Uterus (tissue), 4 donors: ENCODE measurements around the gene LGI2. TPM values are rescaled to one million over a fixed set of nuclear protein-coding genes. Genes with fewer than 3 reads are reported as not detected.

Experiments used
- DNase-seq, 2 donors: peaks; one replicate each; pipeline ENCODE4 v3.0.0-alpha.2; 2019 to 2020
- H3K27ac ChIP-seq, 2 donors: fragments of 200-600 bp; sonication (generic); 1 replicate in 1 of 2; 2 replicates in 1 of 2; pipeline ENCODE4 v1.5.1; 2016 to 2018
- H3K27me3 ChIP-seq, 2 donors: fragments of 200-600 bp; sonication (generic); one replicate each; pipeline ENCODE4 v1.5.1; 2018 to 2019; ENCODE audit warnings: control low read depth in 1 of 2
- H3K36me3 ChIP-seq, 2 donors: fragments of 200-600 bp; sonication (generic); one replicate each; pipeline ENCODE4 v1.5.1; 2019; ENCODE audit warnings: control low read depth in 1 of 2
- H3K4me1 ChIP-seq, 2 donors: fragments of 200-600 bp; sonication (generic); one replicate each; pipeline ENCODE4 v1.5.1; 2018 to 2019; ENCODE audit warnings: control low read depth in 1 of 2
- H3K4me3 ChIP-seq, 2 donors: fragments of 200-600 bp; sonication (generic); 1 replicate in 1 of 2; 2 replicates in 1 of 2; pipeline ENCODE4 v1.5.1; 2018 to 2019; ENCODE audit warnings: mild to moderate bottlenecking in 1 of 2
- H3K9me3 ChIP-seq, 2 donors: fragments of 200-600 bp; sonication (generic); one replicate each; pipeline ENCODE4 v1.5.1; 2019; ENCODE audit warnings: control low read depth in 1 of 2
- CTCF ChIP-seq, 4 experiments: fragments of 200-600 bp in 2 of 4; fragments of 450-650 bp in 2 of 4; sonication (generic) in 2 of 4; IDR thresholded peaks; one replicate each; pipeline ENCODE4 v1.5.1; 2016 to 2019; ENCODE audit warnings: antibody characterized with exemption in 4 of 4, mild to moderate bottlenecking in 2 of 4, moderate library complexity in 1 of 4
- POLR2A ChIP-seq, 2 donors: fragments of 450-650 bp; IDR thresholded peaks; one replicate each; pipeline ENCODE4 v1.6.1; 2016; ENCODE audit warnings: antibody characterized with exemption in 2 of 2, mild to moderate bottlenecking in 1 of 2, moderate library complexity in 1 of 2
- intact Hi-C: fragments of 100-400 bp; cut with DNase I; formaldehyde crosslinking; loops from one replicate; pipeline ENCODE4 v1.15.1; 2023; ENCODE audit warnings: low total_unique reads
- total RNA-seq, 4 donors: library from RNA; depleted of rRNA in 3 of 4; stranded (reverse); fragments of >200 nt in 3 of 4; gene quantifications; one replicate each; pipeline versions ENCODE4 v1.1.0 to v1.2.4, GENCODE V29; 2014 to 2023
- donor health status: DM: yes; HTN: yes; CAD: no.

Gene LGI2
- total RNA-seq, 4 donors from 2014 or later = 2.3 to 23.7 (median 14.0) TPM

DNA sequence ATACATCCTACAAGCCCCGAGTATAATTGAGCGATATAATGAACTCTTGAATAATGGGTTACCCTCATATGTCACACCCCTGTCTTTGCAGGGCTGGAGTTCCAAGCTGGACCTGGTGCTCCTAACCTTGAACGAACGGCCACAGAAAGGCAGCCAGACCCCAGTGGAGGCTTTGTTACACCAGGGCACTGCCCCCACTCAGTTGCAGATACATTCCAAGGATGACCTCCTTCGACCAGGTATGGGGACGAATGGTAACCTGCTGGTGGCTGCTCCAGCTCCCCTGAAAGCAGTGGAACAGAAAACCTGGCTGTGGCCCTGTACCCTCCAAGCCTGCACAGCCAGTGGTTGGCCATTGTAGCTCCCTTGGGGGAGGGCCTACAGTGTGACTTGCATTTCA is 61.3 kb downstream of the LGI2 start:
- intact Hi-C loops = no loop called here
- no peaks in the 10 kb centered on the region for H3K27me3 ChIP-seq

GRCh38 chr4:24968992-24969391 is 61.8 kb downstream of the LGI2 start:
- no peak overlapping the region for H3K4me3 ChIP-seq
- intact Hi-C loops = no loop called here
- no peak overlapping the region for H3K27ac ChIP-seq
- H3K4me1 ChIP-seq = no peaks in the 10 kb centered on the region
- H3K27me3 ChIP-seq = no peaks in the 10 kb centered on the region
- H3K36me3 ChIP-seq = no peaks in the 10 kb centered on the region
- no peaks in the 10 kb centered on the region for H3K9me3 ChIP-seq
- TF ChIP-seq POLR2A (IDR thresholded peaks at IDR 0.05) (no peak), CTCF (IDR thresholded peaks at IDR 0.05) (no peak)
- DNase-seq = no peak

More for the DNA sequence above, 61.3 kb downstream of the LGI2 start:
- no peaks in the 10 kb centered on the region for H3K36me3 ChIP-seq
- no peaks in the 10 kb centered on the region for H3K4me1 ChIP-seq
- H3K27ac ChIP-seq = no peak overlapping the region
- TF ChIP-seq CTCF (IDR thresholded peaks at IDR 0.05) = no peak
- no peak for TF ChIP-seq POLR2A (IDR thresholded peaks at IDR 0.05)
- no peaks in the 10 kb centered on the region for H3K9me3 ChIP-seq
- H3K4me3 ChIP-seq = no peak overlapping the region
- DNase-seq = no peak

DNA sequence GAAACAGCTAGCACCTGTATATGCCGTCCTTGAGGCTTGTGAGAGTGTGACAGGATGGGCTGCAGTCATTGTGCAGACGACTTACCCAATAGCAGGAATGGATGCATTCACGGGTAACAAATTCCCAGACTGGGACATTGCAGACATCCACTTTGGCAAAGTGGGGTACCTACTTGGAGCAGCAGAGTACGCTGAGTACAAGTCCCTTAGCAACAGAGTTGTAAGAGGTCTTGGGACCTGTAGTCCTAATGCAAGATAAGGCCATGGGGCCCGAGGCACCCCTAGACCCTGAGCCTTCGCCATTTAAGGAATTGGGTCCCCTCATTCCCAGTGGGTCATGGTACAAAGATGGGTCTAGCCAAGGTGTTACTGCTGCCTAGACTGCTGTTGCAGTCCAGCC is 62.5 kb downstream of the LGI2 start:
- Histone ChIP-seq H3K36me3 (no peaks in the 10 kb centered on the region), H3K9me3 (no peaks in the 10 kb centered on the region), H3K27me3 (no peaks in the 10 kb centered on the region), H3K4me1 (no peaks in the 10 kb centered on the region), H3K27ac (no peak overlapping the region), H3K4me3 (no peak overlapping the region)
- no peak for TF ChIP-seq POLR2A (IDR thresholded peaks at IDR 0.05)
- TF ChIP-seq CTCF (IDR thresholded peaks at IDR 0.05) = no peak
- intact Hi-C loops = no loop called here
- DNase-seq = no peak

DNA sequence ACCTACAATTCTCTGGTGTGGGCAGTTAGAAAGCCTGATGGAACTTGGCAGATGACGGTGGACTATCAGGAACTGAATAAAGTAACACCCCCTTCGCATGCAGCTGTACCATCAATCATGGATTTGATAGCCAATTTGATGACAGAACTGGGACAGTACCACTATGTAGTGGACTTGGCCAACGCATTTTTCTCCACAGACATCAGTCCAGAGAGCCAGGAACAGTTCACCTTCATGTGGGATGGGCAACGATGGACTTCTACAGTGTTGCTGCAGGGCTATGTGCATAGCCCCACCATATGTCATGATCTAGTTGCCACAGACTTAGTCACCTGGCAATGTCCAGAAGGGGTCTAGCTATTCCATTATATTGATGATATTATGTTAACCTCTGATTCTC is 63.4 kb downstream of the LGI2 start:
- intact Hi-C loops = no loop called here
- Histone ChIP-seq H3K4me1 (no peaks in the 10 kb centered on the region), H3K27me3 (no peaks in the 10 kb centered on the region), H3K4me3 (no peak overlapping the region), H3K36me3 (no peaks in the 10 kb centered on the region), H3K9me3 (no peaks in the 10 kb centered on the region), H3K27ac (no peak overlapping the region)
- TF ChIP-seq CTCF (IDR thresholded peaks at IDR 0.05) = no peak
- no peak for DNase-seq

DNA sequence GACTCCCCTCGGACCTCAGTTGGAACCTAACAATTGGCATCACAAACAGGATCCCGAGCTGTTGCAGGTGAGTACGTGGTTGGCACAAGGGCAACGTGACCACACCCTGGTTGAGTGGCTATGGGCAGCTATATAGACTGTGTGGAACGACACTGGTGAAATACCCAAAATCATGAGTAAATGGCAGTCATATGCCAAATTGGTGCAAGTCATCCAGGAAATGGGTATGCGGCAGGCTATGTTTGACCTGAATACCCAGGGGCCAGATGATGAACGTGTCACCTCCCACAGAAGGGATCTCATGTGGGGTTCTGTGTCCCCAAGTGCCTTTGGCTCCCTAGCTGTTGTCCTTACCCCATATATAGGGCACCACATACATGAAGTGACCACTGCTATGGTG is 64.7 kb downstream of the LGI2 start:
- intact Hi-C loops = no loop called here
- Histone ChIP-seq H3K4me1 (no peaks in the 10 kb centered on the region), H3K27ac (no peak overlapping the region)

More for the DNA sequence above, 64.7 kb downstream of the LGI2 start:
- no peaks in the 10 kb centered on the region for H3K27me3 ChIP-seq
- no peaks in the 10 kb centered on the region for H3K36me3 ChIP-seq
- no peak for DNase-seq
- H3K4me3 ChIP-seq = no peak overlapping the region
- no peaks in the 10 kb centered on the region for H3K9me3 ChIP-seq
- no peak for TF ChIP-seq CTCF (IDR thresholded peaks at IDR 0.05)
- TF ChIP-seq POLR2A (IDR thresholded peaks at IDR 0.05) = no peak
